ENCODE results near the gene FANCD2OS.
"Not testable (repeated sequence)": the region's sequence is repeated elsewhere in the genome, so short reads cannot be mapped to it uniquely, and the experiment has no call there.

Gene FANCD2OS

DNA sequence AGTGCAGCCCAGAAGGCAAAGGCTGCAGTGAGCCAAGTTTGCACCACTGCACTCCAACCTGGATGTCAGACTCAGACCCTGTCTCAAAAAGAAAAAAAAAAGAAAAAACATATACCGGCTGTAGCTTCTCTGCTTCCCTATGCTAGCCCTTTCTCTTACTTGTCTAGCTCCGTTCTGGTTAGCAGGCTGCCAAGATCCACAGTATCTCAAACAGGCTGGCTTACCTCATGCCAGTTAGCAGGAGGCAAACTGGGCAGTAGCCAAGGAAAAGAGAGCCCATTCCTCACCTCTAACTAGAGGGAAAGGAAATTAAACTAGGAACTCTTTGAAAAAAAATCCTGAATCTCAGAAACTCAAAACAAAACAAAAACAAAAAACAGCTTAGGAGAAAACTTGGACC lies 16.7 kb downstream of the FANCD2OS start:
- not testable (repeated sequence) for DNase-seq

DNA sequence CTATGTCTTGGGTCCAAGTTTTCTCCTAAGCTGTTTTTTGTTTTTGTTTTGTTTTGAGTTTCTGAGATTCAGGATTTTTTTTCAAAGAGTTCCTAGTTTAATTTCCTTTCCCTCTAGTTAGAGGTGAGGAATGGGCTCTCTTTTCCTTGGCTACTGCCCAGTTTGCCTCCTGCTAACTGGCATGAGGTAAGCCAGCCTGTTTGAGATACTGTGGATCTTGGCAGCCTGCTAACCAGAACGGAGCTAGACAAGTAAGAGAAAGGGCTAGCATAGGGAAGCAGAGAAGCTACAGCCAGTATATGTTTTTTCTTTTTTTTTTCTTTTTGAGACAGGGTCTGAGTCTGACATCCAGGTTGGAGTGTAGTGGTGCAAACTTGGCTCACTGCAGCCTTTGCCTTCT lies 17.3 kb downstream of the FANCD2OS start:
- not testable (repeated sequence) for DNase-seq

DNA sequence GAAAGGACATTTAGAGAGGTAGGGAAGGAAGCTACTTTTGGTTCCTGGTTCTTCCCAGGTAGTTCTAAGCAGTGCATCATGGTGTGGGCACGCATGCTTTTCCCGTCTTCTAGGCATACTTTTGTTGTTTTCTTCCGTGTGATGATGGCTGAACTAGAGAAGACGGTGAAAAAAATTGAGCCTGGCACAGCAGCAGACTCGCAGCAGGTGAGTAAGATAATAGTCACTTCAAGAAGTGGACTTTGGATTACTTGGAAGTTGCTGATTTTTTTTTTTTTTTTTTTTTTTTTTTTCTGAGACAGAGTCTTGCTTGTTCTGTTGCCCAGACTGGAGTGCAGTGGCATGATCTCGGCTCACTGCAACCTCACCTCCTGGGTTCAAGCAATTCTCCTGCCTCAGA lies 17.9 kb downstream of the FANCD2OS start:
- no peak for DNase-seq

DNA sequence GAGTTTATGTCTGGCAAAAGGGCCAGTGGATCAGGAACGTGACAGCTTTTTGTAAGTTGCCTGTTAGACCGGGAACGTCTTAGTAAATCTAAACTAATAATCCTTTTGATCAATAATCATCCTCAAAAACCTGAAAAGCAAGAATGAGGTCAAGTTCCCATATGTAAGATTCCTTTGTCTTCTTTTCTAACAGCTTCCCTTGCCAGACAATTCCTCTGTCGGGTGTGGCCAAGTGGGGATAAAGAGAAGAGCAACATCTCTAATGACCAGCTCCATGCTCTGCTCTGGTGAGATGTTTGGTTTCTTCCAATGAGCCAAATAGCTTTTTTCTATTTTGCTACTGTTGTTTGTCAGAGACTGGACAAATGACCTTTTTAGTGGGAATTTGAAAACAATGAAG lies 19.8 kb downstream of the FANCD2OS start:
- DNase-seq: no peak

DNA sequence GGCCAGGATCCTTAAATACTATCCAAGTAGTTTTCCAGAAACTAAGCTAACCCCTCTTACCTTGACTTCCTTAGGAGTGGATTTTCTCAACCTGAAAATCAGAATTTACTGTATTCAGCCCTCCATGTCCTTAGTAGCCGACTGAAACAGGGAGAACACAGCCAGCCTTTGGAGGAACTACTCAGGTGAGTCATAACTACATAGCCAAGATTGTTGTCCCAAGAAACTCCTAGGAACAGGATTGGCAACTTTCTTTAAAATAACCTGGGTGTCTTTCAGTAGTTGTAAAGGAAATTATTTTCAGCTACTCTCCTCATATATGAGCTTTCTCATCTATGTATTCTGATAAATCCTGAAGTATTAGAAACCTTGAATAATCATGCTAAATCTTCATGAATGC lies 22.3 kb downstream of the FANCD2OS start:
- DNase-seq: no peak

DNA sequence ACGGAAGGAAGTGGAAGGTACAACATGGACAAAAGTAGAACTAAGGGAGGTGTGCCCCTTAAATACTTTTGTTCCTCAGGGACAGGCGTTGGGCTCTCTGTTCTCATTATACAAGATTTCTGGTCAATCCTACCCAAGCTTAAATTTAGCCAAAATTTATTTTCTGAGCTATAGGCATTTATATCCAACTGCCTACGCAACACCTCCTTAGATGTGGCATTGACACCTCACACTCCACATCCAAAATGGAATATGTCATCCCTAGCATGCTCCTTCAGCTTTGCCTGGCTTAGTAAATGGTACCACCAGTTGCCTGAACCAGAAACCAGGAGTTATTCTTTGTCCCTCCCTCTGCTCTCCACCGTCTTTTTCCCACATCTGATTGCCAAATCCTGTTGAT lies 26.2 kb downstream of the FANCD2OS start:
- DNase-seq: no peak

DNA sequence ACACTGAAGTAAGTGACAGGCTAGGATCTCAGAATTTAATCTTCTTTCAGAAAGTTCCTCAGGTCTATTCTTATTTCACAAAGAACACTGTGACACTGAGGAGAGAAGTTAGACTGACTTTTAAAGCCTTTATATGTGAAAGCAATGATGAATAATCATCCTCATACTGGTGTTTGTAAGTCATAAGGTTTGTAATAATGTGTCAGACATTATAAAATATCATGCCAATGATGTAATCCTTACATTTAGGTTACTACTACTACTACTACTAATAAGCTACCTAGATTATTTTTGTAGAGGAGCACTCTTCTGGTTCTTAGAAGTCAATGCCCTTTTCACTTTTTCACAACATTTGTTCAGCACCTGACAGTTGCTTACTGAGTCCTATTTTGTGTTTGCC lies 33.4 kb downstream of the FANCD2OS start:
- no peak for DNase-seq

DNA sequence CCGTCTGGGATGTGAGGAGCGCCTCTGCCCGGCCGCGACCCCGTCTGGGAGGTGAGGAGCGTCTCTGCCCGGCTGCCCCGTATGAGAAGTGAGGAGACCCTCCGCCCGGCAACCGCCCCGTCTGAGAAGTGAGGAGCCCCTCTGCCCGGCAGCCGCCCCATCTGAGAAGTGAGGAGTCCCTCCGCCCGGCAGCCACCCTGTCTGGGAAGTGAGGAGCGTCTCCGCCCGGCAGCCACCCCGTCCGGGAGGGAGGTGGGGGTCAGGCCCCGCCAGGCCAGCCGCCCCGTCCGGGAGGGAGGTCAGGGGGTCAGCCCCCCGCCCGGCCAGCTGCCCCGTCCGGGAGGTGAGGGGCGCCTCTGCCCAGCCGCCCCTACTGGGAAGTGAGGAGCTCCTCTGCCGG lies 38.0 kb downstream of the FANCD2OS start:
- DNase-seq: not testable (repeated sequence)

DNA sequence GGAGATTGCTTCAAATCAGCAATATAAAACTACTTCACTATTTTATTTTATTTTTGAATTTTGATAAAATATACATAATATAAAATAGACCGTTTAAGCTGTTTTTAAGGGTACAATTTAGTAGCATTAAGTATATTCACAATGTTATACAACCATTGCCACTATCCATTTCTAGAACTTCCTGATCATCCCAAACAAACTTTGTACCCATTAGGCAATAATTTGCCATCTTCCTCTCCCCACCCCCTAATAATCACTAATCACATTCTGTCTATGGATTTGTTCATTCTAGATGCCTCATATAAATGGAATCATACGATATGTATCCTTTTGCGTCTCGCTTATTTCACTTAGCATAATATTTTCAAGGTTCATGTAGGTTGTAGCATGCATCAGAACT lies 53.0 kb downstream of the FANCD2OS start:
- no peak for DNase-seq

Data from NCI-H1436 treated with DMSO at 0.1 percent for 48 hours (cell line).